ENCODE data around the gene NASP. TPM values are rescaled to one million over a fixed set of nuclear protein-coding genes. Genes with fewer than 3 reads are reported as not detected.

NASP gene
- total and polyA plus RNA-seq, 12 donors, result 32.3 to 181 (median 54.4) TPM

- TF ChIP-seq CTCF (IDR thresholded peaks at IDR 0.05) (no peak), POLR2A (IDR thresholded peaks at IDR 0.05) (no peak)
- 92 to 96% (median 95%) methylated on average over 2 of the region's 2 CpGs for WGBS, 4 donors
- intact Hi-C loops (cut with DNase I), result no loop called here
Measured at GRCh38 chr1:45604239-45604638, 20.4 kb downstream of the NASP start.

GRCh38 chr1:45607404-45608074, 23.7 kb downstream of the NASP start:
- peak overlapping the region in 2 of 5 donors; percentile 1 to 22 for H3K27ac ChIP-seq
- no peaks in the 10 kb centered on the region for H3K4me1 ChIP-seq (replicated peaks in 1 of 2)
- TF ChIP-seq CTCF (IDR thresholded peaks at IDR 0.05) (no peak), POLR2A (IDR thresholded peaks at IDR 0.05) (no peak)
- intact Hi-C loops (cut with DNase I), result no loop called here
- DNase-seq, result no peak
- no peak overlapping the region for H3K4me3 ChIP-seq
- no peaks in the 10 kb centered on the region for H3K27me3 ChIP-seq
- WGBS, 4 donors, result 70 to 88% (median 75%) methylated on average over 6 of the region's 6 CpGs
- no peaks in the 10 kb centered on the region for H3K9me3 ChIP-seq (replicated peaks in 1 of 3)
- H3K36me3 ChIP-seq (replicated peaks in 1 of 2), result peaks cover 0 to 32% of the 10 kb centered on the region in 2 donors

More at GRCh38 chr1:45604239-45604638, 20.4 kb downstream of the NASP start:
- Histone ChIP-seq H3K36me3 (replicated peaks in 1 of 2) (peaks cover 0 to 16% of the 10 kb centered on the region in 2 donors), H3K27ac (no peak overlapping the region), H3K4me1 (replicated peaks in 1 of 2) (no peaks in the 10 kb centered on the region), H3K4me3 (no peak overlapping the region), H3K27me3 (no peaks in the 10 kb centered on the region), H3K9me3 (replicated peaks in 1 of 3) (no peaks in the 10 kb centered on the region)
- no peak for DNase-seq

- intact Hi-C loops (cut with DNase I), result no loop called here
- H3K36me3 ChIP-seq (replicated peaks in 1 of 2), result peaks cover 0 to 36% of the 10 kb centered on the region in 2 donors
- H3K27ac ChIP-seq, result peak overlapping the region in 1 of 5 donors; percentile 22
- no peak for TF ChIP-seq CTCF (IDR thresholded peaks at IDR 0.05)
- H3K27me3 ChIP-seq, result no peaks in the 10 kb centered on the region
- no peaks in the 10 kb centered on the region for H3K9me3 ChIP-seq (replicated peaks in 1 of 3)
- H3K4me3 ChIP-seq, result no peak overlapping the region
- whole genome bisulfite sequencing, 4 donors, result 79 to 82% (median 81%) methylated on average over 5 of the region's 5 CpGs
- DNase-seq, result no peak
- no peaks in the 10 kb centered on the region for H3K4me1 ChIP-seq (replicated peaks in 1 of 2)
Measured at GRCh38 chr1:45608175-45609156, 24.6 kb downstream of the NASP start.

- no peak overlapping the region for H3K4me3 ChIP-seq
- WGBS, 4 donors, result 93 to 98% (median 97%) methylated on average over 10 of the region's 10 CpGs
- H3K27ac ChIP-seq, result no peak overlapping the region
- H3K4me1 ChIP-seq (replicated peaks in 1 of 2), result no peaks in the 10 kb centered on the region
- peaks cover 0 to 55% of the 10 kb centered on the region in 2 donors for H3K36me3 ChIP-seq (replicated peaks in 1 of 2)
- DNase-seq, result no peak
- H3K9me3 ChIP-seq (replicated peaks in 1 of 3), result no peaks in the 10 kb centered on the region
- intact Hi-C loops (cut with DNase I), result no loop called here
- no peaks in the 10 kb centered on the region for H3K27me3 ChIP-seq
- TF ChIP-seq POLR2A (IDR thresholded peaks at IDR 0.05), result no peak
- TF ChIP-seq CTCF (IDR thresholded peaks at IDR 0.05), result no peak
Measured at GRCh38 chr1:45610589-45611226, 26.9 kb downstream of the NASP start.
